MCF 10A (cell line): ENCODE data around the gene CCL19. TPM values are rescaled to one million over a fixed set of nuclear protein-coding genes. Genes with fewer than 3 reads are reported as not detected.

Experiments
- BruUV-seq: library from RNA; stranded (reverse); fragments of 400-500 nt; replicated peaks from 2 replicates; lab custom pipeline; 2021; lab: Mats Ljungman, UMichigan
- CTCF ChIA-PET: fragments of 300-600 bp; sonication (Branson Sonifier 250); formaldehyde crosslinking; extraction: SDS; loops from one replicate; lab custom pipeline; 2021; ENCODE audit warnings: antibody characterized with exemption, inconsistent platforms; lab: Yijun Ruan, JAX
- POLR2A ChIA-PET: fragments of 300-600, 350-650 bp; sonication (Branson Sonifier 250); formaldehyde crosslinking; extraction: SDS; loops from one replicate; lab custom pipeline; 2020; ENCODE audit warnings: antibody characterized with exemption, inconsistent platforms; lab: Yijun Ruan, JAX
- DNase-seq: peaks from one replicate; pipeline ENCODE4 v3.0.0-alpha.2; 2018; ENCODE audit not compliant: unreplicated experiment
- H3K27ac Mint-ChIP-seq: one replicate; pipeline ENCODE4 v1.8.0; 2022; ENCODE audit warnings: mild to moderate bottlenecking, low read depth, mixed read lengths; ENCODE audit not compliant: unreplicated experiment
- H3K27me3 Mint-ChIP-seq: one replicate; pipeline ENCODE4 v1.8.0; 2022; ENCODE audit warnings: mixed read lengths; ENCODE audit not compliant: insufficient read depth, unreplicated experiment
- H3K36me3 Mint-ChIP-seq: one replicate; pipeline ENCODE4 v1.8.0; 2022; ENCODE audit warnings: mild to moderate bottlenecking, moderate library complexity, mixed read lengths; ENCODE audit not compliant: insufficient read depth, unreplicated experiment
- H3K4me1 Mint-ChIP-seq: one replicate; pipeline ENCODE4 v1.8.0; 2022; ENCODE audit warnings: mixed read lengths; ENCODE audit not compliant: insufficient read depth, unreplicated experiment
- H3K4me3 Mint-ChIP-seq: one replicate; pipeline ENCODE4 v1.8.0; 2022; ENCODE audit warnings: mild to moderate bottlenecking, moderate library complexity, mixed read lengths; ENCODE audit not compliant: unreplicated experiment
- H3K9me3 Mint-ChIP-seq: one replicate; pipeline ENCODE4 v1.8.0; 2022; ENCODE audit warnings: mixed read lengths; ENCODE audit not compliant: unreplicated experiment
- intact Hi-C: fragments of 100-400 bp; cut with micrococcal nuclease; formaldehyde crosslinking; loops from 2 replicates; pipeline ENCODE4 v1.14.1; 2022
- total RNA-seq: library from RNA; stranded (reverse); gene quantifications from 2 replicates; pipeline ENCODE4 v1.2.3, GENCODE V29; 2022
- TF ChIP-seq, protein P1 (sequence below): fragments of 200-600 bp; IDR thresholded peaks from one replicate; pipeline ENCODE4 v1.8.0; 2022; ENCODE audit warnings: antibody characterized with exemption, mild to moderate bottlenecking; ENCODE audit not compliant: unreplicated experiment

Gene CCL19
- total RNA-seq, 1 experiment from 2014 or later = not detected

DNA sequence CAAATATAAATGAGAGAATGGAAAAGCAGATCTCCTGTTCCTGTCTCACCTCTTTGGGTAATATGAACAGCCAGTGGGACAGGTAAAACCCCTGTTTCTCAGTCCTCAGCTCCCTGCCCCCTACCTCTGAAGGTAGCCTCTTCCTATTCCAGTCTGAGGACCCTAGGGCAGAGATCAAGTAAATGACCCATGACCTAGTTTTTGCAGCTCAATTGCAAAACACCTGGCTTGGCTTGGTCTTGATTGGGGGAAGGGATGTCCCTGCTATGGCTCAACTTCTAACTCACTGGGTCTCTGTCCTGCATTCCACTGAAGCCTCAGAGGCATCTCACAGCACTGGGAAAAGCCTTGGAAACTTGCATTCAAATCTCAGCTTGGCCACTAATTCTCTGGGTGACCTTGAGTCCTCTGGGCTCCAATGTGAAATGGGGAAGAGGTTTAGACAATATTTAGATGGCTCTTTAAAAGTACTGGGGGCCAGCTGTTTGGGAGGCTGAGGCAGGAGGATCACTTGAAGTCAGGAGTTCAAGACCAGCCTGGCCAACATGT lies 46.2 kb downstream of the CCL19 start:
- CTCF ChIA-PET = interaction anchor here (0.5 to 7.9 kb wide), 7 partner anchors 9 to 476 kb away, joined by 3 to 83 read pairs (median 3); partner anchors contain the start of gene SIGMAR1
- no TSS peak for BruUV-seq

DNA sequence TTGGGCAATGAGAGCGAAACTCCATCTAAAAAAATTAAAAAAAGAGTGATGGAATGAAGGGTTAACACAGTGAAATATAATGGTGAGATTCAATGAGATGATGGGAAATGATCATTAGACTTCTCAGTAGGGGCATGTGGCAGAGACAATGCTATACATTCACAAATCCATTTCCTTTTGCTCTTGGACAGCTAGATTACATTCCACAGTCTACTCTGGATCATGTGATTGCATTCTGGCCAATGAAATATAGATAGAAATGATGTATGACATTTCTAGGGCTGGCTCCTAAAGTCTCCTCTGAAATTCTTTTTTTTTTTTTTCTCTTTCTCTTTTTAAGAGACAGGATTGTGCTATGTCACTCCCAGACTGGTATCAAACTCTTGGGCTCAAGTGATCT lies 48.4 kb downstream of the CCL19 start:
- CTCF ChIA-PET = interaction anchor here (0.6 to 7.9 kb wide), 5 partner anchors 7 to 435 kb away, joined by 3 to 83 read pairs (median 3); partner anchors contain the start of gene SIGMAR1
- Mint-ChIP-seq H3K9me3 (no peaks in the 10 kb centered on the region), H3K36me3 (peaks cover 7% of the 10 kb centered on the region), H3K4me3 (no peak overlapping the region), H3K27me3 (no peaks in the 10 kb centered on the region), H3K27ac (no peak overlapping the region), H3K4me1 (peaks cover 20% of the 10 kb centered on the region)
- no TSS peak for BruUV-seq
- TF ChIP-seq, protein P1, sequence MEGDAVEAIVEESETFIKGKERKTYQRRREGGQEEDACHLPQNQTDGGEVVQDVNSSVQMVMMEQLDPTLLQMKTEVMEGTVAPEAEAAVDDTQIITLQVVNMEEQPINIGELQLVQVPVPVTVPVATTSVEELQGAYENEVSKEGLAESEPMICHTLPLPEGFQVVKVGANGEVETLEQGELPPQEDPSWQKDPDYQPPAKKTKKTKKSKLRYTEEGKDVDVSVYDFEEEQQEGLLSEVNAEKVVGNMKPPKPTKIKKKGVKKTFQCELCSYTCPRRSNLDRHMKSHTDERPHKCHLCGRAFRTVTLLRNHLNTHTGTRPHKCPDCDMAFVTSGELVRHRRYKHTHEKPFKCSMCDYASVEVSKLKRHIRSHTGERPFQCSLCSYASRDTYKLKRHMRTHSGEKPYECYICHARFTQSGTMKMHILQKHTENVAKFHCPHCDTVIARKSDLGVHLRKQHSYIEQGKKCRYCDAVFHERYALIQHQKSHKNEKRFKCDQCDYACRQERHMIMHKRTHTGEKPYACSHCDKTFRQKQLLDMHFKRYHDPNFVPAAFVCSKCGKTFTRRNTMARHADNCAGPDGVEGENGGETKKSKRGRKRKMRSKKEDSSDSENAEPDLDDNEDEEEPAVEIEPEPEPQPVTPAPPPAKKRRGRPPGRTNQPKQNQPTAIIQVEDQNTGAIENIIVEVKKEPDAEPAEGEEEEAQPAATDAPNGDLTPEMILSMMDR = no peak
- POLR2A ChIA-PET = interaction anchor here (1.1 kb wide), 1 partner anchor 22 kb away, joined by 3 read pairs; no protein-coding TSS in a partner anchor
- intact Hi-C loops = no loop called here
- DNase-seq = no peak

More for the DNA sequence above, 46.2 kb downstream of the CCL19 start:
- Mint-ChIP-seq H3K9me3 (no peaks in the 10 kb centered on the region), H3K4me3 (no peak overlapping the region), H3K36me3 (peaks cover 13% of the 10 kb centered on the region), H3K4me1 (peaks cover 18% of the 10 kb centered on the region), H3K27me3 (no peaks in the 10 kb centered on the region), H3K27ac (no peak overlapping the region)
- DNase-seq = no peak
- TF ChIP-seq, protein P1 = no peak
- POLR2A ChIA-PET = interaction anchor here (1.0 to 3.5 kb wide), 6 partner anchors 8 to 426 kb away, joined by 3 to 48 read pairs (median 4); partner anchors contain the start of genes DCTN3 and SIGMAR1
- intact Hi-C loops = loop anchor here (5.0 kb wide), 1 partner anchor 57 kb away; no protein-coding TSS in a partner anchor

Other genes starting within 250 kb of the CCL19 start
- gene FAM219A, start 232.7 kb downstream of the CCL19 start, total RNA-seq = 19.3 and 20.3 TPM in 2 replicates
- gene DNAI1, start 232.5 kb downstream of the CCL19 start, total RNA-seq = not detected in 2 replicates
- gene ENHO, start 168.3 kb downstream of the CCL19 start, total RNA-seq = not detected in 2 replicates
- gene CNTFR, start 101.6 kb downstream of the CCL19 start, total RNA-seq = not detected in 2 replicates
- 41.6 and 42.8 TPM in 2 replicates for gene RPP25L, start 79.2 kb downstream of the CCL19 start, total RNA-seq
- gene DCTN3, start 70.8 kb downstream of the CCL19 start, total RNA-seq = 88.5 and 92.4 TPM in 2 replicates
- gene ARID3C, start 62.2 kb downstream of the CCL19 start, total RNA-seq = not detected in 2 replicates
- gene SIGMAR1, start 53.5 kb downstream of the CCL19 start, total RNA-seq = 82.1 and 99.8 TPM in 2 replicates
- 21.3 and 26.8 TPM in 2 replicates for gene GALT, start 44.6 kb downstream of the CCL19 start, total RNA-seq
- 4.0 and 8.0 TPM in 2 replicates for gene IL11RA, start 39.1 kb downstream of the CCL19 start, total RNA-seq
- gene CCL27, start 28.6 kb downstream of the CCL19 start, total RNA-seq = 0.49 TPM in 1 of 2 replicates, not detected in the other
- gene CCL21, start 18.9 kb upstream of the CCL19 start, total RNA-seq = not detected in 2 replicates